Activated T-helper 1 cell treated with Interleukin-2 at 50 U/mL for 16 hours (primary cell): ENCODE data around the gene FXR1.
A peak's percentile ranks its signal among the peaks of the same experiment; 100 is the strongest.
"Not testable (repeated sequence)": the region's sequence is repeated elsewhere in the genome, so short reads cannot be mapped to it uniquely, and the experiment has no call there.

Source experiments
- DNase-seq: peaks from one replicate; pipeline ENCODE4 v3.0.0-alpha.2; 2020; ENCODE audit warnings: low read depth

The FXR1 gene

GRCh38 chr3:180934638-180935037 lies 22.2 kb downstream of the FXR1 start:
- no peak for DNase-seq

DNA sequence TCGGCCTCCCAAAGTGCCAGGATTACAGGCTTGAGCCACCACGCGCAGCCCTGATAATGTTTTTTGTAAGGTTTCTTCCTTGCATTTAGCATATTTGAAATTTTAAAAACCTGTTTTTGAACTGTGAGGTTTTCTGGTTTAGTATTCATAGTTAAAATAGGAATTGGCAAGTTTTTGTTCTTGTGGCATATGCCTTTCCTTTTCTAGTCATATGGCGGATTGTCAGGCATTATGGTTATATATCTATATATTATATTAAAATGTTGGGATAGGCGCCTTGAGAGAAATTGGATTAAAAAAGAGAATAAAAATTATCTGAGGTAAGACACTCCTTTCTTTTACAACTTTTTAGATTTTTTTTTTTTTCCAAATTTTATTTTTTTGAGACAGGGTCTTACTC lies 28.4 kb downstream of the FXR1 start:
- no peak for DNase-seq

GRCh38 chr3:180947761-180948390 lies 35.4 kb downstream of the FXR1 start:
- no peak for DNase-seq

DNA sequence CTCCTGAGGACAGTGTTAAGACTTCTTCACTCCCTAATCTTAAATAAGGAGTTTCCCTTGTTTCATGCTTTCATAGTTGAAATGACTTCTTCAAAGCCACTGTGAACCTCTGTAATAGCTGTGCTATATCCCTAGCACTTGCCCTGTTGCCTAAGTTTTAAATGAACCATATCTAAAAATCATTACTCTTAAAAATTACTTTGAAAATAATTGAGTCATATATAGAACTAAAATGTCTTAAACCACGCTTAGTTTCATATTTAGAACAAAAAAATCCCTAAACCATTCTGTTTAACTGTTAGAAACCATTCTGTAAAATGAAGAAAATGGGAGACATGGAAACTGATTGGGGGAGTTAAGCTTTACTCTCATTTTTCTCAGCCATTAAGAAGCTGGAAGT lies 47.2 kb downstream of the FXR1 start:
- no peak for DNase-seq

DNA sequence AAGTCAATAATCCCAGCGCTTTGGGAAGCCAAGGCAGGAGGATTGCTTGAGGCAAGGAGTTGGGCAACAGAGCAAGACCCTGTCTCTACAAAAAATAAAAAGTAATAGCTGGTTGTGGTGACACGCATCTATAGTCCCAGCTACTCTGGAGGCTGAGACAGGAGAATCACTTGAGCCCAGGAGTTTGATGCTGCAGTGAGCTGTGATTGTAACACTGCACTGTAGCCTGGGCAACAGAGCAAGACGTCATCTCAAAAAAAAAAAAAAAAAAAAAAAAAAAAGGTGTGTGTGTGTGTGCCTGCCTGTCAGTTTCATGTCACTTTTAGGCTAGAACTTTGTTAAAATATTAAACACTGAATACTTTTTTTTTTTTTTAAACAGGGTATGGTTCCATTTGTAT lies 48.6 kb downstream of the FXR1 start:
- DNase-seq: no peak

DNA sequence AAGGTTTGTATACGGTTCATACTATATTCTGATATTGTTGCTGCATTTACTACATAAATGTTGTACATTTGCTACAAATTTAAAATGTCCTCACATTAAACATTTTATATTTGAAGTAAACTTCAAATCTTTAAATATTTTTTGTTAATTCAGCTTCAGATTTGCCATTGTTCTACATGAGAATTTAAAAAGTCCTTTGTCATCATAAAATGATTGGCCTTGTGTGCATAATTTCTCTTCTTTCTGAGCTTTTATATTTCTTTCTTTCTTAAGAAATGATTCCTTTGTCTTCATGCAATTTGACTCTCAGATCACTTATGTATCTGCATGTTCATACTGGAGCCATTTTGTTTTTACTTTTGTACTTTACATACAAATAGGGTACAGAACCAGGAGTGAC lies 49.1 kb downstream of the FXR1 start:
- DNase-seq: no peak

- no peak for DNase-seq
Observed at GRCh38 chr3:180962530-180962929, 50.1 kb downstream of the FXR1 start.

DNA sequence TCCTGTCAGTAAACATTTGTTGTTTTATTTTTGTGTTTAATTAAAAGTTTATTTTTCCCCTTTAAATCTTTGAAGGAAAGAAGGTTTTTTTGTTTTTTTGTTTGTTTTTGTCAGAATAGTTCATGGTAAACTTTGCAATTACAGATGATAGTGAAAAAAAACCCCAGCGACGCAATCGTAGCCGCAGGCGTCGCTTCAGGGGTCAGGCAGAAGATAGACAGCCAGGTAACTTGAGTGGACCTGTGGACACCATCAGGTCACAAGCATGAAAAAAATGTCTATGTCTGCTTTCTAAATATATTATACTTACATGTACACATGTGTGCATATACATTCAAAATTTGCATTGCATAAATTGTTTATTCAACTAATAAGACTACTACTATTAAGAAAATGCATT lies 58.5 kb downstream of the FXR1 start:
- DNase-seq: no peak

DNA sequence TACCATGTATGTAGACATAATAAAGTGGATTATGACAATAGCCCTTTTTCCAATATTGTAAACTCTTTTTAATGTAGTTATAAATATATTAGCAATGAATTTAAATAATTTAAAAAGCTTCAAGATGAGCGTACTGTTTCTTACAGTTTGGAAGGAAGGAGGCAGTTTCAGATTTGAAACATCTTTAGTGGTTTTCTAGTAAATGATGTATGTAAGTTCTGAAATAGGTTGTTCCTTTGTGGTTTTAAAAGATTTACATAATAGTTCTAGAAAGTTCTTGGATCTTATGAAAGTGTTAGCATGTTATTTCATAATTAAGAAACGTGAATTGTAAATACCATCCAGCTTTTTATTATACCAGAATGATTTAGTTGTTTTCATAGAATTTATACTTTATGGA lies 61.1 kb downstream of the FXR1 start:
- DNase-seq: no peak

DNA sequence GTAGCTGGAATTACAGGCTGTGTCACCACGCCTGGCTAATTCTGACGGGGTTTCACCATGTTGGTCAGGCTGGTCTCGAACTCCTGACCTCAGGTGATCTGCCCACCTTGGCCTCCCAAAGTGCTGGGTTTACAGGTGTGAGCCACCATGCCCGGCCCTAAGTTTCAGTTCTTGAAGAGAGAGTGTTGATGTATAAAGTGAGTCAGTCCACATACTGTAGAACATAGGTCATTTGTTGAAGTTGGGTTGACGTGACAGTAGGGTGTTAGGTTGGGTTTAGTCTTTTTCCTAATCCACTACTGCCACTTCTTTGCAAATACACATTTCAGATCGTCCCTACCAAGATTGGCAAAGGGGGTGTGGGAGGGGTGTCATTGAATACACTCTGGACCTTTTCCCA lies 61.8 kb downstream of the FXR1 start:
- DNase-seq: no peak

DNA sequence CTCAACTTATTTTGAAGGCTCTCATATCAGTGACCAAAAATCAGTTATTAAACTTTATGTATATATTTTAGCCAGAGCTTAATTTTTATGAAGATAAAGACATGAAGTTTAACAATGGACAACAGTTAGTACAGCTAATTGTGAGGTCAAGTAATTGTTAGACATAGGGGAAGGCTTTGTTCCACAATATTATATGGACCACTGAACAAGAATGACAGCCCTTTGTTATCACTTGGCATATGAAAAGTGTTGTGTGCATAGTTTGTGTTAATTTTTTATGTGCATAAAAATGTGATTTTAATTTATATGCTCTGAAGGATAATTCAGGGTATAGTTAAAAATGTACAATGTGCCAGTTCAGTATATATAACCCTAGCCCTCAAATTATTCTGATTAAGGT lies 65.0 kb downstream of the FXR1 start:
- DNase-seq: no peak

DNA sequence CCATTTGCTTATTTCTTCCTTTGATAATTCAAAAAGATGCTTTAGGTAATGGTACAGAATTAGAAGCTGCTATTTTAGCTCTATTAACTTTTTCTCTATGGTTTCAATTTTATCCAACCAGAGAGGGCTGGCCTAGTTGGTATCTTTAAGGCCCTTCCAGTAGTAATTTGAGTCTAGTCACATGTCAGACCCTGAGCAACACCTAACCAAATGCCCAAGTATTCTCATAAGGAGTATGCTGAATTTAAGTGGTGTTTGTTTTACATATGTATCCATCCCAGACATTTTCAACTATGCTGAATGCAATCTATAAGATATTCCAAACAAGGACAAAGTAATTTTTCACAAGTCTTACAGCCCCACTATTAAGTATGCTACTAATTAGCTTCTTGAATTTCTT lies 67.5 kb downstream of the FXR1 start:
- no peak for DNase-seq

DNA sequence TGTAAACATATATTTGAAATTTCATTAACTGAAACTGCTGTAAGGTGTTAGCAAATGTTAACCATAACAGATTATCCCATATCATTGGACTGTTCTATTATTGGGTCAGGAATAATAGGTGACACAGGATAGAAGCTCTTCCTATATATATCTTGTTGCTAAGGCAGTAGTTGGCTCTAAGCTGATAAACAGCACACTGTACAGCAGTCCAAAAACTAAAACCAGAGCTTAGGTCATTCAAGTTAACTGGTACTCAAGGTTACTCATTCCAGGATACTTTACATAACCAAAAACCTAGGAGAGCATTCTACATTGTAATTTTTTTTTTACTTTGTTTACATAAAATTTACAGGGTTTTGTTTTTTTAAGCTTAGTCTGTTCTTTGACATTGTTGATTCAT lies 68.1 kb downstream of the FXR1 start:
- no peak for DNase-seq

DNA sequence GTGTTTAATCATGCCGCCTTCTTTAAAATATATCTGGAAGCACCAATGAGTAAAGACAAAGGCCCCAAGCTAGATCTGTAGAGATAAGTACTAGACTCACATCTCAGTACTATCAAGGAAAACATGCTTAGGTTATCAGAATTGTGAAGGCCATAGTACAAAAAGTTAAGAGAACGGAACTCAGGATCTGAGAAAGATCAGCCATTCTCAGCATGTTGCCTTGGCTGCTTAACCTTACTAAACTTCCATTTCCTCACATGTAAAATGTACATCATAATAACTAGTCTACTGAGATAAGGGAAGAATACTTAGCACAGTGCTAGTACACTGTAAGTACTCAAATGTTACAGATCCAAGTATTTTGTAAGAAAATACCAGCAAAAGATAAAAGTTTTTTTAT lies 69.4 kb downstream of the FXR1 start:
- DNase-seq: no peak

GRCh38 chr3:180983136-180983535 lies 70.7 kb downstream of the FXR1 start:
- no peak for DNase-seq

DNA sequence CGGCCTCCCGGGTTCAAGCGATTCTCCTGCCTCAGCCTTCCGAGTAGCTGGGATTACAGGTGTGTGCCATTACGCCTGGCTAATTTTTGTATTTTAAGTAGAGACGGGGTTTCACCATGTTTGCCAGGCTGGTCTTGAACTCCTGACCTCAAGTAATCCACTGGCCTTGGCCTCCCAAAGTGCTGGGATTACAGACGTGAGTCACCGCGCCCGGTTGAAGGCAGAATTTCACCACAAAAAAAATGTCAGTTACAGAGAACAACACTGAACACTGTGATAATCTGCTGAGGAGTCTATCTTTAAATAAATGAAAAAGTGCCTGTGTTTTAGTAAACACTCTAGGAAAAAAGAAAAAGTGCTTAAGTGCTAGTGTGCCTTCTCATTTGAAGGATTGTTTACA lies 73.9 kb downstream of the FXR1 start:
- not testable (repeated sequence) for DNase-seq

DNA sequence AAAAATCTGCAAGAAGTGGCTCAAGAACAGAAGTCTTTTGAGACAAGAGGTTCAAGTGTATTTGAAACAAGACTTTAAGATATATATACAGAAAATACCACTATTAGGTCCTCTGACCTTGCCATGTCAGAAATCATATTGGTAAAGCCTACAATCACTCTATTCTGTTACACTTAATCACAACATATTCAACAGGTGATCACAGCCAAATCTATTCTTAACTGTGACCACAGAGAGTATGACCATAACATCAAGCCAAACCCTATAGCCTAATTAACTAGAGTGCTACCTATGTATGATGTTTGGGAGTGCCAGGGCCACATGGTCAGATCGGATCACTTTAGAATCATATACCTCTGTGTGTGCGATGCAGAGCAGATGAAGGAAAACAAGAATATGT lies 74.9 kb downstream of the FXR1 start:
- DNase-seq: no peak

DNA sequence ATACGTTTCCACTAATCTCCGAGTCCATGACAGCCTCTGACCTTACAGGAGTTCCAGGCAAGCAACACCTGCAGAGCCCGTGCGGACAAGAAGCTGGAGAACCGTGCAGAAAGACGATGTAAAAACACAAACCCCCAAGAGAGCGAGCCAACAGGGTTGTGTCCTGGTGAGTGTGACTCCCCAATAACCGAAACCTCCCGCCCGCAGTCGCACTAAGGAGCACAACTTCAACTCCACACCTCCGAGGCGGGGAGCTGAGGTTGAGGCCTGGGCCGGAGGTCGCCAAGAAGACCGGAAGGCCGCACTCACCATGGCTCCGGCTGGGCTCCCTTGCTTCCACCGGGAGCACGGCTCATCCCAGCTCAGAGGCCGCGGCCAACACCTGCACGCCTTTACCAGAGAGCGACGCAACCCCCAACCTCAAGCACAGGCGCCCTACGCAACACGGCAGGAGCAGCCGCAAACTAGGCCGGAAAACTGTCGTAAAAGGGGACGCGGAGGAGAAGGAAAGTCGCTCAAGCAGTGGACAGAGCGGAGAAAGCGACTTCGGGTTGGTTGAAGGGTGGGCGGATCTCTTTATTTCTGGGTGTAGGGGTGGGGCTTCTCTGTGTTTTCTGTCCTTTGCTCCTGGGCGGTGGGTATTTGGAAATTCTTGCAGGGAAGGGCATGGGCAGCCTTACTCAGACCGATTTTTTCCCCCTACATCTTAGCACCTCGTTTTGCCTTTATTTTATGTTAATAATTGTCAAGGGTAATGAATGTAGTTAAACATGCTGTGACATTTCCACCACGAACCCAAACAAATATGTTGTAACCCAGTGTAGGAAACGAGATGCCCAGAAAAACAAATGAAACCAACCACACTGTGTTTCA lies 77.1 kb downstream of the FXR1 start, which contains the start of gene DNAJC19:
Gene DNAJC19, minus strand, starts transcription at position 446 of the 873 bp plus-strand sequence. Its CDS starts 134 bp downstream, at position 312.
- peak; percentile 83 for DNase-seq

DNA sequence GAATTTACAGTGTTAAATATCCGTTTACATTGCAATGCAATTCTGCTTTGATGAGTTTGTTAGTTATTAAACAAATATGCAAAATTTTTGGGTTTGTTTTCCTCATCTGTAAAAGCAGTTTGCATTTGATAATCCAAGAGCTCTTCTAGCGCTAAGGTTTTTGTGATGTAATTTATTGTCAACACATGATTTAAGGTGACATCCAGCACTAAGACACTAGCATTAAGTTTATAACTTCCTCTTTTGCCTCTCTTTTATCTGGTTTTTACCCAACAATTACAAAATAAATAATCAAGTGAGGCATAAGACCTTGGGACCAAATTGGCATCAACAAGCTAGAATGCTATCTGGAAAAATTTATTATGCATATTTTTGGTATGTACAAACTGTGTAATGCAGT lies 78.0 kb downstream of the FXR1 start:
- DNase-seq: no peak

GRCh38 chr3:180996415-180996932 lies 84.0 kb downstream of the FXR1 start:
- no peak for DNase-seq

- not testable (repeated sequence) for DNase-seq
Observed at GRCh38 chr3:181002331-181002730, 89.9 kb downstream of the FXR1 start.

GRCh38 chr3:181003469-181003868 lies 91.0 kb downstream of the FXR1 start:
- not testable (repeated sequence) for DNase-seq

GRCh38 chr3:181006541-181006940 lies 94.1 kb downstream of the FXR1 start:
- DNase-seq: no peak
